BE2C (cell line): ENCODE measurements around the gene TSPAN7.

ENCODE experiments used
- DNase-seq: peaks from one replicate; pipeline ENCODE4 v3.0.0-alpha.2; 2020
- H3K27me3 ChIP-seq: fragments of 250-450 bp; sonication (Bioruptor Pico); 2 replicates; pipeline ENCODE4 v1.5.1; 2020; ENCODE audit warnings: mild to moderate bottlenecking
- H3K36me3 ChIP-seq: fragments of 250-450 bp; sonication (Bioruptor Pico); 2 replicates; pipeline ENCODE4 v1.5.1; 2020; ENCODE audit warnings: mild to moderate bottlenecking
- H3K4me1 ChIP-seq: fragments of 250-450 bp; sonication (Bioruptor Pico); 2 replicates; pipeline ENCODE4 v1.5.1; 2020
- H3K4me3 ChIP-seq: 2 replicates; pipeline ENCODE4 v1.5.1; 2011; ENCODE audit warnings: low read depth, low read length
- H3K9me3 ChIP-seq: fragments of 250-450 bp; sonication (Bioruptor Pico); 2 replicates; pipeline ENCODE4 v1.5.1; 2020
- TF ChIP-seq, protein P1 (sequence below): IDR thresholded peaks from 2 replicates; pipeline ENCODE4 v1.5.1; 2012; ENCODE audit warnings: mild to moderate bottlenecking, low read depth, low read length

The TSPAN7 gene

DNA sequence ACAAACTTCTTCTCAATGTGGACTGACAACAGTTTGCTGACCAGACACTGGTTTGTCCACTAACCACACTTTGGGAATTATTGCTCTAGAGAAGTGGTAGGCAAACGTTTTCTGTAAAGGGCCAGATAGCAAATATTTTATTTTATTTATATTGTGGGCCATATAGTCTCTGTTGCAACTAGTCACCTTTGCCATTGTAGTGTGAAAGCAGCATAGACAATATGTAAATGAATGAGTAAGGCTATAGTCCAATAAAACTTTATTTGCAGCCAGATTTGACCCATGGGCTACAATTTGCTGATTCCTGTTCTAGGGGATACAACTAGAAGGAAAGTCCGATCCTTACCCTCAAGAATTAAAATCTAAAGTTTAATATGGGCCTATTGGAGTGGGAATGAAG, 14.5 kb downstream of the TSPAN7 start:
- TF ChIP-seq, protein P1, sequence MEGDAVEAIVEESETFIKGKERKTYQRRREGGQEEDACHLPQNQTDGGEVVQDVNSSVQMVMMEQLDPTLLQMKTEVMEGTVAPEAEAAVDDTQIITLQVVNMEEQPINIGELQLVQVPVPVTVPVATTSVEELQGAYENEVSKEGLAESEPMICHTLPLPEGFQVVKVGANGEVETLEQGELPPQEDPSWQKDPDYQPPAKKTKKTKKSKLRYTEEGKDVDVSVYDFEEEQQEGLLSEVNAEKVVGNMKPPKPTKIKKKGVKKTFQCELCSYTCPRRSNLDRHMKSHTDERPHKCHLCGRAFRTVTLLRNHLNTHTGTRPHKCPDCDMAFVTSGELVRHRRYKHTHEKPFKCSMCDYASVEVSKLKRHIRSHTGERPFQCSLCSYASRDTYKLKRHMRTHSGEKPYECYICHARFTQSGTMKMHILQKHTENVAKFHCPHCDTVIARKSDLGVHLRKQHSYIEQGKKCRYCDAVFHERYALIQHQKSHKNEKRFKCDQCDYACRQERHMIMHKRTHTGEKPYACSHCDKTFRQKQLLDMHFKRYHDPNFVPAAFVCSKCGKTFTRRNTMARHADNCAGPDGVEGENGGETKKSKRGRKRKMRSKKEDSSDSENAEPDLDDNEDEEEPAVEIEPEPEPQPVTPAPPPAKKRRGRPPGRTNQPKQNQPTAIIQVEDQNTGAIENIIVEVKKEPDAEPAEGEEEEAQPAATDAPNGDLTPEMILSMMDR = no peak
- Histone ChIP-seq H3K4me3 (no peak overlapping the region), H3K4me1 (no peaks in the 10 kb centered on the region), H3K27me3 (no peaks in the 10 kb centered on the region), H3K9me3 (no peaks in the 10 kb centered on the region), H3K36me3 (no peaks in the 10 kb centered on the region)
- DNase-seq = no peak

DNA sequence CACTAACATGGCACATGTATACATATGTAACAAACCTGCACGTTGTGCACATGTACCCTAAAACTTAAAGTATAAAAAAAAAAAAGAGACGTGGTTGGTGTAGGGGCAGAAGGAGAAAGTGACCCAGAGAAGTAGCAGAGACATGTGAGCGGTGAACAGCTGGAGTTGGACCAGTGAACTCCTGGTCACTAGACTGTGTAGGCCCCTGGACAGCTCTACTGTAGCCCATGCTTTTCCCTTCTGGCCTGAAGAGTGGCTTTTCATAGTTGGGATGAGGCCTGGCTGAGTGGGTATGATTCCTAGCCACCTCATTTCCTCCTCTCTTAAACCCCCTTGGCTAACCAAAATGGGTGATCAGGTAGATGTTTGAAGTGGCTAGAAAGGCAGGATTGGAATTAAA, 16.4 kb downstream of the TSPAN7 start:
- H3K27me3 ChIP-seq = no peaks in the 10 kb centered on the region
- DNase-seq = no peak
- no peaks in the 10 kb centered on the region for H3K36me3 ChIP-seq
- TF ChIP-seq, protein P1 = no peak
- no peak overlapping the region for H3K4me3 ChIP-seq
- no peaks in the 10 kb centered on the region for H3K9me3 ChIP-seq
- no peaks in the 10 kb centered on the region for H3K4me1 ChIP-seq

DNA sequence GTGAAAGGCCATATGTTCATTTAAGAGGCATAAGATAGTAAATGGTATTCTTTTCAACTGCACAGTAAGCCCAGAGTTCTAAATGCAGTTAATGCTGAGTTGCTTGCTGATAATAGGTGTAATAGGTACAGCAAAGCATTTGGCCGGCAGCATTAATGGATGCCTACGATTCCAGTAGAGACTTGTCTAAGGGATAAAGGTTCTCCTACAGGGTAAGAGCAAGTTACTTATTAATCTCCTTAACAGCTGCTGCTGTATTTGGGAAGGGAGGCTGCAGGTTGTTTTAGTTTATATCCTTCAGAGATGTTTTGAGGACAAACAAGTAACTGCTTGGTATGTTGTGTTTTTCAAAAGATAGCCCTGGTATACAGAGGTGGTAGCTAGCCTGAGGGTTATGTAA, 16.8 kb downstream of the TSPAN7 start:
- TF ChIP-seq, protein P1 = no peak
- DNase-seq = no peak
- H3K9me3 ChIP-seq = no peaks in the 10 kb centered on the region
- no peak overlapping the region for H3K4me3 ChIP-seq
- H3K4me1 ChIP-seq = no peaks in the 10 kb centered on the region
- H3K36me3 ChIP-seq = no peaks in the 10 kb centered on the region
- H3K27me3 ChIP-seq = no peaks in the 10 kb centered on the region

DNA sequence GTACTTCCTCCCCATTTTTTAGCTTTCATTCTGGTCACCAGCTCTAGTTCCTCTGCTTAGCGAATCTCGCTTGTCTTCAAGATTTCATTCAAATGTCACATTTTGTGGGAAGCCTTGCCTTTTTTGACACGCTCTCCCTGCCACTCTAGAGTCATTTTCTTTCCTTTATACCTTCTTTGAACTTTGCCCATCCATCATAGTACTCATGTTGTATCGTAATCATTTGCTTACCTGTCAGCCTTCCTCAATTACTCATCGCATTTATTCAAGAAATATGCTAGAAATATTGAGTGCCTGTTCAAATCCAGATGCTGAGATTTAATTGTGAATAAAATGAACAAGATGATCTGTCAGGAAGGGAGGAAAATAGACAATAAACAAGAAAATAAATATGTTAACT, 21.8 kb downstream of the TSPAN7 start:
- H3K27me3 ChIP-seq = no peaks in the 10 kb centered on the region
- no peaks in the 10 kb centered on the region for H3K36me3 ChIP-seq

DNA sequence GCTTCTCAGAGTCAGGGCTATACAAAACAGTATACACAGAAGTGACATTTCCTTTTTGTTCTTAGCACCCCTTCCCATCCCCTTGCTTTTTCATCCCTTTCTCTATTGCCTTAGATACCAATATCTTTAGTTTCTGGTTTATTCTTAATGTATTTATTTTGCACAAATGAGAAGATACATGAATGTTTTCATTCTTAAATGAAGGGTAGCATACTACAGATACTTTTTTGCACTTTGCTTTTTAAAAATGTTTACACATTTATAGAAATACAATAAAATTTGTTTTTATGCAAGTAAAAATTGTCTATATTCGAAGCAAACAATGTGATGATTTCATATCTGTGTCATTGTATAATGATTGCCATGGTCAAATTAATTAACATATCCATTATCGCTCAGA, 33.1 kb downstream of the TSPAN7 start:
- Histone ChIP-seq H3K4me3 (no peak overlapping the region), H3K27me3 (no peaks in the 10 kb centered on the region), H3K4me1 (peaks cover 2% of the 10 kb centered on the region; the same call in 1 of the 2 replicates), H3K9me3 (no peaks in the 10 kb centered on the region), H3K36me3 (no peaks in the 10 kb centered on the region)
- DNase-seq = no peak
- TF ChIP-seq, protein P1 = no peak

More for the DNA sequence above, 21.8 kb downstream of the TSPAN7 start:
- Histone ChIP-seq H3K4me1 (no peaks in the 10 kb centered on the region), H3K4me3 (no peak overlapping the region), H3K9me3 (no peaks in the 10 kb centered on the region)
- no peak for DNase-seq
- TF ChIP-seq, protein P1 = no peak

DNA sequence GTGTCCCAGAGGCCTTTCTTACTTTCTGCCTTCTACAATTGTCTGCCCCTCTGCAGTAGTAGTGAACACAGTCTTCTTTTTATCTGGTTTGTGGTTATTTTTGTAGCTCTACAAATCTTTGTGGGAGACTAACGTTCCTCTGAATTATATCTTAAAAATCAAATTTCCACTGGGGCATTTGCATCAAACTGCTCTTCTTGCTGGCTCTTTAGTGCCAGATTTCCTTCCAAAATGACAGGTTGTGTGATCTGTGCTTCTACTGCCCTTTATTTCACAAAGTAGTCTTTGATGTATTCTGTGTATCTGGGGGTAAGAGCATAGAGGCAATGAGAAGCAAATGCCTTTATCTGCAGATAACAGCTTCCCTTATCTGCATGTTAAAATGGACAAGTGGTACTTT, 34.5 kb downstream of the TSPAN7 start:
- Histone ChIP-seq H3K27me3 (no peaks in the 10 kb centered on the region), H3K9me3 (no peaks in the 10 kb centered on the region), H3K4me3 (no peak overlapping the region), H3K4me1 (peaks cover 2% of the 10 kb centered on the region; the same call in 1 of the 2 replicates), H3K36me3 (no peaks in the 10 kb centered on the region)
- DNase-seq = no peak
- TF ChIP-seq, protein P1 = no peak
